ENCODE data around the gene KANSL1.
A peak's percentile ranks its signal among the peaks of the same experiment; 100 is the strongest.

The KANSL1 gene

GRCh38 chr17:46080118-46081017 lies 112.9 kb downstream of the KANSL1 start:
- TF ChIP-seq EP300 (IDR thresholded peaks at IDR 0.05; ENCODE audit: borderline replicate concordance) (no peak), CEBPB (IDR thresholded peaks at IDR 0.05) (0 out of 2 replicates have a peak, but pooled peaks have one; percentile 9), EGR1 (IDR thresholded peaks at IDR 0.05) (no peak), YY1 (IDR thresholded peaks at IDR 0.05; ENCODE audit: low read depth) (no peak)
- TF ChIP-seq, protein P1, sequence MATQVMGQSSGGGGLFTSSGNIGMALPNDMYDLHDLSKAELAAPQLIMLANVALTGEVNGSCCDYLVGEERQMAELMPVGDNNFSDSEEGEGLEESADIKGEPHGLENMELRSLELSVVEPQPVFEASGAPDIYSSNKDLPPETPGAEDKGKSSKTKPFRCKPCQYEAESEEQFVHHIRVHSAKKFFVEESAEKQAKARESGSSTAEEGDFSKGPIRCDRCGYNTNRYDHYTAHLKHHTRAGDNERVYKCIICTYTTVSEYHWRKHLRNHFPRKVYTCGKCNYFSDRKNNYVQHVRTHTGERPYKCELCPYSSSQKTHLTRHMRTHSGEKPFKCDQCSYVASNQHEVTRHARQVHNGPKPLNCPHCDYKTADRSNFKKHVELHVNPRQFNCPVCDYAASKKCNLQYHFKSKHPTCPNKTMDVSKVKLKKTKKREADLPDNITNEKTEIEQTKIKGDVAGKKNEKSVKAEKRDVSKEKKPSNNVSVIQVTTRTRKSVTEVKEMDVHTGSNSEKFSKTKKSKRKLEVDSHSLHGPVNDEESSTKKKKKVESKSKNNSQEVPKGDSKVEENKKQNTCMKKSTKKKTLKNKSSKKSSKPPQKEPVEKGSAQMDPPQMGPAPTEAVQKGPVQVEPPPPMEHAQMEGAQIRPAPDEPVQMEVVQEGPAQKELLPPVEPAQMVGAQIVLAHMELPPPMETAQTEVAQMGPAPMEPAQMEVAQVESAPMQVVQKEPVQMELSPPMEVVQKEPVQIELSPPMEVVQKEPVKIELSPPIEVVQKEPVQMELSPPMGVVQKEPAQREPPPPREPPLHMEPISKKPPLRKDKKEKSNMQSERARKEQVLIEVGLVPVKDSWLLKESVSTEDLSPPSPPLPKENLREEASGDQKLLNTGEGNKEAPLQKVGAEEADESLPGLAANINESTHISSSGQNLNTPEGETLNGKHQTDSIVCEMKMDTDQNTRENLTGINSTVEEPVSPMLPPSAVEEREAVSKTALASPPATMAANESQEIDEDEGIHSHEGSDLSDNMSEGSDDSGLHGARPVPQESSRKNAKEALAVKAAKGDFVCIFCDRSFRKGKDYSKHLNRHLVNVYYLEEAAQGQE (IDR thresholded peaks at IDR 0.05; ENCODE audit: low read depth), result no peak

DNA sequence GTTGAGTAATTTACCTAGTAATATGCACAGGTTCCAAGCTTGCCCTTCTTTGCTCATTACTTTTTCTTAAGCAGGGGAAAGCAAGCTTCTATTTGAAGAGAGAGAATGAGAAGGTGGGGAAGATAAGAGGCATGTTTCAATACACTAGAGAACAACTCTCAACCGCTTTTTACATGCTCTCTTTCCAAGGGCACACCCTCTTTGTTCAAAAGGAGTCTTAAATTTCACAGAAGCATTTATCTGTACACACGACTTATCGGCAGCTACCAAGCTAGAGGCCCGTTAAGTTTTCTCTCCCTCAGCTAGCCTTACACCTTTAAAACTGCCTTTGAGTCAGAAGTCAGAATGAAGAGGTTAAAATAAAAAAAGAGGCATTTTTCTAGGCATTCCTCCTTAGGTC lies 114.6 kb downstream of the KANSL1 start:
- TF ChIP-seq CEBPB (IDR thresholded peaks at IDR 0.05) (no peak), ZBTB7A (IDR thresholded peaks at IDR 0.05; ENCODE audit: low read depth) (no peak), TCF12 (IDR thresholded peaks at IDR 0.05; ENCODE audit: low read depth) (no peak), NFIC (IDR thresholded peaks at IDR 0.05) (no peak), YY1 (IDR thresholded peaks at IDR 0.05; ENCODE audit: low read depth) (no peak), MAX (IDR thresholded peaks at IDR 0.05) (no peak)

DNA sequence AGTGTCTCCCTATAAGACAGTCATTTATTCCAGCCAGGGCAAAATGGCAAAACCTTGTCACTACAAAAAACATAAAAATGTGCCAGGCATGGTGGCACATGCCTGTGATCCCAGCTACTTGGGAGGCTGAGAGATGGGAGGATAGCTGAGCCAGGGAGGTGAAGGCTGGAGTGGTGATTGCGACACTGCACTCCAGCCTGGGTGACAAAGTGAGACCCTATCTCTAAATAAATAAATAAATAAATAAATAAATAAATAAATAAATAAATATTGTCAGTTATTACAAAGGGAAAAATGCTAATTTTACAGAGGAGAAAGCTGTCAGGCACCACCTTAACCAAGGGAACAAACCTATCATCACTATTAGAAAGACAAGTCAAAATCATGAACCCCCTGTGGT lies 118.7 kb downstream of the KANSL1 start:
- no peak for TF ChIP-seq YY1 (IDR thresholded peaks at IDR 0.05; ENCODE audit: low read depth)
- peak; percentile 55 for TF ChIP-seq CEBPB (IDR thresholded peaks at IDR 0.05)

- TF ChIP-seq EGR1 (IDR thresholded peaks at IDR 0.05) (no peak), TEAD4 (IDR thresholded peaks at IDR 0.05) (peak; percentile 40; the same call in 1 of the 2 replicates)
These were observed 120.2 kb downstream of the KANSL1 start for GRCh38 chr17:46072998-46073397.

GRCh38 chr17:46071796-46072195 lies 121.4 kb downstream of the KANSL1 start:
- TF ChIP-seq NFIC (IDR thresholded peaks at IDR 0.05), result no peak
- TF ChIP-seq YY1 (IDR thresholded peaks at IDR 0.05; ENCODE audit: low read depth), result no peak
- TF ChIP-seq TEAD4 (IDR thresholded peaks at IDR 0.05), result no peak

GRCh38 chr17:46064460-46064859 lies 128.8 kb downstream of the KANSL1 start:
- no peak for TF ChIP-seq TCF12 (IDR thresholded peaks at IDR 0.05; ENCODE audit: low read depth)
- TF ChIP-seq TAF1 (IDR thresholded peaks at IDR 0.05; ENCODE audit: low read depth), result no peak

- TF ChIP-seq RAD21 (IDR thresholded peaks at IDR 0.05; ENCODE audit: low read depth), result no peak
- TF ChIP-seq MAX (IDR thresholded peaks at IDR 0.05), result no peak
- TF ChIP-seq NFIC (IDR thresholded peaks at IDR 0.05), result no peak
- TF ChIP-seq FOXM1 (IDR thresholded peaks at IDR 0.05; ENCODE audit: borderline replicate concordance, low read depth), result no peak
- TF ChIP-seq TEAD4 (IDR thresholded peaks at IDR 0.05), result 0 out of 2 replicates have a peak, but pooled peaks have one; percentile 31
These were observed 130.0 kb downstream of the KANSL1 start for GRCh38 chr17:46063241-46063640.

- no peak for TF ChIP-seq ZBTB7A (IDR thresholded peaks at IDR 0.05; ENCODE audit: low read depth)
- TF ChIP-seq CREB1 (IDR thresholded peaks at IDR 0.05; ENCODE audit: low read depth), result no peak
- TF ChIP-seq EGR1 (IDR thresholded peaks at IDR 0.05), result no peak
- no peak for TF ChIP-seq TAF1 (IDR thresholded peaks at IDR 0.05; ENCODE audit: low read depth)
- TF ChIP-seq FOXM1 (IDR thresholded peaks at IDR 0.05; ENCODE audit: borderline replicate concordance, low read depth), result no peak
- TF ChIP-seq, protein P1 (IDR thresholded peaks at IDR 0.05; ENCODE audit: low read depth), result no peak
- no peak for TF ChIP-seq YY1 (IDR thresholded peaks at IDR 0.05; ENCODE audit: low read depth)
- TF ChIP-seq MAX (IDR thresholded peaks at IDR 0.05), result no peak
- TF ChIP-seq NFIC (IDR thresholded peaks at IDR 0.05), result no peak
- no peak for TF ChIP-seq TCF12 (IDR thresholded peaks at IDR 0.05; ENCODE audit: low read depth)
These were observed 131.8 kb downstream of the KANSL1 start for GRCh38 chr17:46061435-46061834.
